GM21515 (cell line): ENCODE measurements around the gene VCPKMT.
"Not testable (repeated sequence)": the region's sequence is repeated elsewhere in the genome, so short reads cannot be mapped to it uniquely, and the experiment has no call there.

Experiments
- ATAC-seq: cut with Tn5 transposase; IDR thresholded peaks from one replicate; pipeline ENCODE4 v1.9.1; 2021; ENCODE audit not compliant: unreplicated experiment

VCPKMT gene

GRCh38 chr14:50093496-50093895 lies 22.9 kb downstream of the VCPKMT start:
- ATAC-seq = no peak

- no peak for ATAC-seq
Observed at GRCh38 chr14:50092006-50092555, 24.3 kb downstream of the VCPKMT start.

- no peak for ATAC-seq
Observed at GRCh38 chr14:50091240-50091913, 25.0 kb downstream of the VCPKMT start.

- no peak for ATAC-seq
Observed at GRCh38 chr14:50089208-50089607, 27.2 kb downstream of the VCPKMT start.

GRCh38 chr14:50088731-50089130 lies 27.6 kb downstream of the VCPKMT start:
- ATAC-seq = no peak

GRCh38 chr14:50088117-50088515 lies 28.3 kb downstream of the VCPKMT start:
- no peak for ATAC-seq

- ATAC-seq = no peak
Observed at GRCh38 chr14:50087341-50088116, 28.8 kb downstream of the VCPKMT start.

- ATAC-seq = no peak
Observed at GRCh38 chr14:50086321-50086711, 30.1 kb downstream of the VCPKMT start.

- ATAC-seq = peak; percentile 53
Observed at GRCh38 chr14:50085570-50086320, 30.6 kb downstream of the VCPKMT start.

- no peak for ATAC-seq
Observed at GRCh38 chr14:50084666-50085065, 31.7 kb downstream of the VCPKMT start.

GRCh38 chr14:50083467-50084337 lies 32.7 kb downstream of the VCPKMT start:
- peak; percentile 41 for ATAC-seq

- ATAC-seq = peak; percentile 77
Observed at GRCh38 chr14:50082784-50083466, 33.4 kb downstream of the VCPKMT start.

GRCh38 chr14:50082308-50082742 lies 34.0 kb downstream of the VCPKMT start:
- ATAC-seq = no peak

- ATAC-seq = not testable (repeated sequence)
Observed at GRCh38 chr14:50079103-50079502, 37.3 kb downstream of the VCPKMT start.

- not testable (repeated sequence) for ATAC-seq
Observed at GRCh38 chr14:50073663-50074062, 42.7 kb downstream of the VCPKMT start.

GRCh38 chr14:50072395-50072794 lies 44.0 kb downstream of the VCPKMT start:
- no peak for ATAC-seq

- no peak for ATAC-seq
Observed at GRCh38 chr14:50070840-50071548, 45.4 kb downstream of the VCPKMT start.

GRCh38 chr14:50070230-50070629 lies 46.1 kb downstream of the VCPKMT start:
- no peak for ATAC-seq

GRCh38 chr14:50069325-50069724 lies 47.0 kb downstream of the VCPKMT start:
- no peak for ATAC-seq
